Subcutaneous adipose tissue (tissue), 4 donors: Measurements from ENCODE around the gene TNRC18. TPM values are rescaled to one million over a fixed set of nuclear protein-coding genes. Genes with fewer than 3 reads are reported as not detected.

ENCODE experiments used
- total RNA-seq, 4 donors: library from RNA; depleted of rRNA; stranded (reverse); fragments of >200 nt; gene quantifications; one replicate each; pipeline ENCODE4 v1.1.0, GENCODE V29; 2016
- TF ChIP-seq, protein P1 (sequence below): fragments of 450-650 bp; IDR thresholded peaks from one replicate; pipeline ENCODE4 v1.5.1; 2016; ENCODE audit warnings: low read depth, mild to moderate bottlenecking, control low read depth, antibody characterized with exemption, moderate library complexity

TNRC18 gene
- total RNA-seq, 4 donors from 2014 or later, result 21.7 to 107 (median 34.0) TPM

DNA sequence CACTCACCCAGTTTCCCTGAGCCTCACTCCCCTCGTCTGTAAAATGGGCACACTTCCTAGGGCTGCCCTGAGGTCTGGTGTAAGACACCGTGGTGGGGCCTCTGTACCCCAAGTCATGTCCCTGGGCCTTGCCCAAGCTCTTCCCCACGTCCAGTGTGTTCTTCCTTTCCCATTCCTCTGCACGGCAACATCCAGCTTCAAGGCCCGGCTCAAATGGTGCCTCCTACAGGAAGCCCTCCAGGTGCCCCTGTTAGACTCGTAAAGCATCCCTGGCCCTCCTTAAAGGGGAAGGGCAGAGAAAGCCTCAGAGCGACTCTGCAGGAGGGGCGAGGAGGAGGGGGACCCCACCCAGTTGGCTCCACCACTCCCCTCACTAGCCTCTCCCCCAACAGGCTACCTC, 132.3 kb downstream of the TNRC18 start:
- TF ChIP-seq, protein P1, sequence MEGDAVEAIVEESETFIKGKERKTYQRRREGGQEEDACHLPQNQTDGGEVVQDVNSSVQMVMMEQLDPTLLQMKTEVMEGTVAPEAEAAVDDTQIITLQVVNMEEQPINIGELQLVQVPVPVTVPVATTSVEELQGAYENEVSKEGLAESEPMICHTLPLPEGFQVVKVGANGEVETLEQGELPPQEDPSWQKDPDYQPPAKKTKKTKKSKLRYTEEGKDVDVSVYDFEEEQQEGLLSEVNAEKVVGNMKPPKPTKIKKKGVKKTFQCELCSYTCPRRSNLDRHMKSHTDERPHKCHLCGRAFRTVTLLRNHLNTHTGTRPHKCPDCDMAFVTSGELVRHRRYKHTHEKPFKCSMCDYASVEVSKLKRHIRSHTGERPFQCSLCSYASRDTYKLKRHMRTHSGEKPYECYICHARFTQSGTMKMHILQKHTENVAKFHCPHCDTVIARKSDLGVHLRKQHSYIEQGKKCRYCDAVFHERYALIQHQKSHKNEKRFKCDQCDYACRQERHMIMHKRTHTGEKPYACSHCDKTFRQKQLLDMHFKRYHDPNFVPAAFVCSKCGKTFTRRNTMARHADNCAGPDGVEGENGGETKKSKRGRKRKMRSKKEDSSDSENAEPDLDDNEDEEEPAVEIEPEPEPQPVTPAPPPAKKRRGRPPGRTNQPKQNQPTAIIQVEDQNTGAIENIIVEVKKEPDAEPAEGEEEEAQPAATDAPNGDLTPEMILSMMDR, result no peak

DNA sequence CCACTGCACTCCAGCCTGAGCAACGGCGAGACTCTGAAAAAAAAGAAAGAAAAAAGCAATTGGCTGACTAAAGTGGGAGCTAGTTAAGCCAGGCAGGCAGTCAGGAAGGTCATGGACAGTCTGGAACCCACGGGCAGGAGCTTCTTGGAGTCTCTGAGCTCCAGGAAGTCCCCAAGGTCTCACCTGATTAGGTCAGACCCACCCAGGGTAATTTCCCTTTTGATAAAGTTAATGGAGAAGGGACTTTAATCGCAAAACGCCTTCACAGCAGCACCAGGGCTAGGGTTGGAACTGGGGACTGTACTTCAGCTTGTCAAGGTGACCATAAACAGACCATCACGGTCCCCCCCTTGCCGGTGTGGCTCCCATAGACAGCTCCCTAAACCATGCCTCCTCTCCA, 134.3 kb downstream of the TNRC18 start:
- TF ChIP-seq, protein P1, result no peak

DNA sequence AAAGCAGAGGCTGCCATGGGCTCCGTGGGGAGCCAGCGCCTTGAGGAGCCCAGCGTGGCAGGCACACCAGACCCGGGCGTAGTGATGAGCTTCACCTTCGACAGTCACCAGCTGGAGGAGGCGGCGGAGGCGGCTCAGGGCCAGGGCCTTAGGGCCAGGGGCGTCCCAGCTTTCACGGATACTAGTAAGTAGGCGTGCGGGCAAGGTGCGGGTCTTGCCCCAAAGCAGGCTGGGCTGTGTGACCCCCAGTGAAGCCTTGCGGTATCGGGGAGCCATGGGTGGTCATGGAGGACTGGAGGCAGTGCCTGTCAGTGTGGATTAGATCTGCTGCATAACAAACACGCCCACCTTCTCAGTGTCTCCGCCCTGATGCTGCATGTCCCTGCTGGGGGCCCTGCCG, 135.8 kb downstream of the TNRC18 start:
- TF ChIP-seq, protein P1, result no peak

DNA sequence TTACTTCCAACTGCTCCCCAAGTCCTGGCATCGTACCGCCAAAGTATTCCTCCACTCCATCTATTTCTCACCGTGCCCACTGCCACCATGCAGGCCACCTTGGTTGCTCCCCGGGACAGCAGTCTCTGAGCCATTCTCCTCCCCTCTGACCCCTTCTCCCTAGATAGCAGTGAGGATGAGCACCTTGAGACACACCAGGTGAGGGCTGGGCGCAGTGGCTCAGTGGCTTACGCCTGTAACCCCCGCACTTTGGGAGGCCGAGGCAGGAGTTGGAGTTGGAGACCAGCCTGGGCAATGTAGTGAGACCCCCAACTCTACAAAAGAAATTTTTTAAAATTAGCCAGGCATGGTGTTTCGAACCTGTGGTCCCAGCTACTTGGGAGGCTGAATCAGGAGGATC, 136.7 kb downstream of the TNRC18 start:
- TF ChIP-seq, protein P1, result no peak

DNA sequence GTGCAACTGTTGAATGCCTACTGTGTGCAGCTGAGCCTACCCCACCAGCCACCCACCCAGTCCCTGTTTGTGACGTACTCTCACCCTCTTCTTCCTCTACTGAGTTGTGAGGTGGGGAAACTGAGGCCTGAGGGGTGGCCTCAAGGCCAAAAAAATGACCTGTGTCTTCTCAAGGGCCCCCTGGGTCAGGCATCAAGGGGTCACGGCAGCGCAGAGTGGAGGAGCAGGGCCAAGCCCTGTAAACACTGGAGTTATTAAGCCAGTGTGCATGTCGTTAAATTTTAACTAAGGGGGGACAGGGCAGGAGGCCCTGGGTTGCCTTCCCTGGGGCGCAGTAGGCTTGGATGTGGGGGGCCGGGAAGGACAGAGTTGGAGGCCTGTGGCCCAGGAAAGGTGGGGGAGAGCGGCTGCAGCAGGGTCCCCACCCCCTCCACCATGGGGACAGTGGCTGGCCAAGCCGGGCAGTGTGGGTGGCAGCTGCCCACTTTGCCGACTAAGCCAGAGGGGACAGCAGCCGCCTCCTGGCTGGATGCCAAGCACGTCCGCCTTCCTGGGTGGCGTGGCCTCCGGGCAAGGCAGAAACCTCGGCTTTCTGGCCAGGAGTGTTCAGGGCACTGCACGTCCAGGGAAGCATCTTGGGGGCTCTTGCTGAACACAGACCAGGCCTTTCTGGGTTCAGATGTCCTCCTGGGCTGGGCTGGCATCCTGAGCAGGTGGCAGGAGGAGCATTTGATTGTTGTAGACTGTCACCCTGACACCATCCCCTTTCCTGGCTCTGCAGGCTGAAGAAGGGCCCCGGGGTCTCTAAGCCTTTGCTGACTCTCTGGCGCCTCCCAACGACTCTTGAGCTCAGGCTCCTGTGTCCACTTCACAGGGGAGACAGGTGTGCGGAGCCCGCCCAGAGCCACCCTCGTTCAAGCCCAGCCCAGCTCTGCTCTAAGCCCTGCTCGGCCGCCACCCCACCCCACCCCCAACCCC, 139.0 kb downstream of the TNRC18 start:
- TF ChIP-seq, protein P1, result no peak

DNA sequence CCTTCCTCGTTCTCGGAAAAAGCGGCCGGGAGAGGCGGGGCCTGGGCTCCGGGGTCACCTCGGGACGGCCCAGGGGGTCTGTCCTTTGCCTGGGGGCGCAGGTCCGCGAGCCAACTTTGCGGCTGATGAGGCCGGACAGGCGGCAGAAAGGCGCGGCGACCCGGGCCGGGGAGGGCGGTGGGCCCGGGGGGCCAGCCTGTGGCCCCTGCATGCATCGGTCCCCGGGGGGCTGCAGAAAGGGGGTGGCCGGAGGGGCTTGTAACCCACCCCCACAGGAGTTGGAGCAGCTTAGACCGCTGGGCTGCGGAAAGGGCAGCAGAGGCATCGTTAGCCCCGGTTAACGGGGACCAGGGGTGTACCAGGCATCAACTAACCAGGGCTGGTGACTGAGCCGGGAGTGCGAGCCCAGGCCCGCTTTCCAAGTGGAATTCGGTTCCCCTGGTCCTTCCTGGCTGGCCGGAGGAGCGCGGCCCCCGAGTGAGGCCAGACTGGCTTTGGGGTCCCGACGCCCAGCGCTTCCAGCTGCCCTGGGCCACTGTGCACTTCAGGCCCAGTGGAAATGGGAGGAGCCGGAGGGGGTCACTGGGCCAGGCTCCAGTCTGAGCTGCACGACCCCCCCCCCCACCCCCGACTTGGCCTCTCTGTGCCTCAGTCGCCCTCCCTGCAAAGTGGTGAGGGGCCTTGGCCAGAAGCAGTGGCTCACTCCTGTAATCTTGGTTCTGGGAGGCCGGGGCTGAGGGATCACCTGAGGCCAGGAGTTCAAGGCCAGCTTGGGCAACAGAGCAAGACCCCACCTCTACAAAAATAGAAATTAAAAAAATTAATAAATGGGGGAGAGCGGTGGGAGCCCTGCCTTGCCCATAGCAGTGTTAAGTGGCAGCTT, 140.0 kb downstream of the TNRC18 start:
- TF ChIP-seq, protein P1, result no peak
